ENCODE results near the gene ZNF165.
"Not testable (repeated sequence)": the region's sequence is repeated elsewhere in the genome, so short reads cannot be mapped to it uniquely, and the experiment has no call there.

ZNF165 gene

GRCh38 chr6:28080381-28080630, at the start of gene ZNF165:
TSS of gene ZNF165 (plus strand) at chr6:28080568. CDS start at chr6:28085481, 4,913 bp downstream.
- Histone ChIP-seq H3K9ac (ENCODE audit: low read length) (peak within 1 kb of the TSS; percentile 78), H3K4me3 (ENCODE audit: low read length) (peak within 1 kb of the TSS; percentile 81)
- H3K4me1 ChIP-seq (ENCODE audit: control insufficient read depth, insufficient read depth, low read length); H3K9me3 ChIP-seq (ENCODE audit: control insufficient read depth, low read length); H3K27me3 ChIP-seq (ENCODE audit: control insufficient read depth, insufficient read depth, low read length); H3K36me3 ChIP-seq (ENCODE audit: control insufficient read depth, insufficient read depth, low read length): not testable (repeated sequence)

GRCh38 chr6:28053584-28053983, 26.8 kb upstream of the ZNF165 start:
- no peaks in the 10 kb centered on the region for H3K27me3 ChIP-seq (ENCODE audit: control insufficient read depth, insufficient read depth, low read length)
- H3K9ac ChIP-seq (ENCODE audit: low read length): no peak overlapping the region
- no peak overlapping the region for H3K4me3 ChIP-seq (ENCODE audit: low read length)
- H3K9me3 ChIP-seq (ENCODE audit: control insufficient read depth, low read length): no peaks in the 10 kb centered on the region
- H3K36me3 ChIP-seq (ENCODE audit: control insufficient read depth, insufficient read depth, low read length): no peaks in the 10 kb centered on the region
- no peaks in the 10 kb centered on the region for H3K4me1 ChIP-seq (ENCODE audit: control insufficient read depth, insufficient read depth, low read length)

- H3K9me3 ChIP-seq (ENCODE audit: control insufficient read depth, low read length): no peaks in the 10 kb centered on the region
- H3K4me1 ChIP-seq (ENCODE audit: control insufficient read depth, insufficient read depth, low read length): no peaks in the 10 kb centered on the region
- H3K36me3 ChIP-seq (ENCODE audit: control insufficient read depth, insufficient read depth, low read length): no peaks in the 10 kb centered on the region
- H3K4me3 ChIP-seq (ENCODE audit: low read length): no peak overlapping the region
- H3K9ac ChIP-seq (ENCODE audit: low read length): no peak overlapping the region
- H3K27me3 ChIP-seq (ENCODE audit: control insufficient read depth, insufficient read depth, low read length): no peaks in the 10 kb centered on the region
These were observed 20.0 kb upstream of the ZNF165 start for GRCh38 chr6:28060405-28060804.

- Histone ChIP-seq H3K9ac (ENCODE audit: low read length) (no peak overlapping the region), H3K4me1 (ENCODE audit: control insufficient read depth, insufficient read depth, low read length) (no peaks in the 10 kb centered on the region), H3K36me3 (ENCODE audit: control insufficient read depth, insufficient read depth, low read length) (no peaks in the 10 kb centered on the region), H3K9me3 (ENCODE audit: control insufficient read depth, low read length) (no peaks in the 10 kb centered on the region), H3K27me3 (ENCODE audit: control insufficient read depth, insufficient read depth, low read length) (peaks cover 11% of the 10 kb centered on the region), H3K4me3 (ENCODE audit: low read length) (no peak overlapping the region)
These were observed 16.1 kb upstream of the ZNF165 start for GRCh38 chr6:28064272-28064671.

- Histone ChIP-seq H3K9me3 (ENCODE audit: control insufficient read depth, low read length) (no peaks in the 10 kb centered on the region), H3K9ac (ENCODE audit: low read length) (no peak overlapping the region), H3K27me3 (ENCODE audit: control insufficient read depth, insufficient read depth, low read length) (peaks cover 14% of the 10 kb centered on the region), H3K36me3 (ENCODE audit: control insufficient read depth, insufficient read depth, low read length) (no peaks in the 10 kb centered on the region), H3K4me1 (ENCODE audit: control insufficient read depth, insufficient read depth, low read length) (no peaks in the 10 kb centered on the region), H3K4me3 (ENCODE audit: low read length) (no peak overlapping the region)
These were observed 12.3 kb upstream of the ZNF165 start for GRCh38 chr6:28068067-28068466.

- not testable (repeated sequence) for H3K4me1 ChIP-seq (ENCODE audit: control insufficient read depth, insufficient read depth, low read length); H3K4me3 ChIP-seq (ENCODE audit: low read length); H3K9ac ChIP-seq (ENCODE audit: low read length); H3K9me3 ChIP-seq (ENCODE audit: control insufficient read depth, low read length); H3K36me3 ChIP-seq (ENCODE audit: control insufficient read depth, insufficient read depth, low read length)
- H3K27me3 ChIP-seq (ENCODE audit: control insufficient read depth, insufficient read depth, low read length): peaks cover 14% of the 10 kb centered on the region
These were observed 9.4 kb upstream of the ZNF165 start for GRCh38 chr6:28070968-28071367.

GRCh38 chr6:28078050-28078449, 2.3 kb upstream of the ZNF165 start:
- Histone ChIP-seq H3K27me3 (ENCODE audit: control insufficient read depth, insufficient read depth, low read length) (no peaks in the 10 kb centered on the region), H3K9ac (ENCODE audit: low read length) (no peak overlapping the region), H3K4me1 (ENCODE audit: control insufficient read depth, insufficient read depth, low read length) (peaks cover 7% of the 10 kb centered on the region), H3K9me3 (ENCODE audit: control insufficient read depth, low read length) (no peaks in the 10 kb centered on the region), H3K4me3 (ENCODE audit: low read length) (no peak overlapping the region), H3K36me3 (ENCODE audit: control insufficient read depth, insufficient read depth, low read length) (no peaks in the 10 kb centered on the region)

- H3K27me3 ChIP-seq (ENCODE audit: control insufficient read depth, insufficient read depth, low read length): no peaks in the 10 kb centered on the region
- H3K36me3 ChIP-seq (ENCODE audit: control insufficient read depth, insufficient read depth, low read length): no peaks in the 10 kb centered on the region
- H3K9me3 ChIP-seq (ENCODE audit: control insufficient read depth, low read length): no peaks in the 10 kb centered on the region
- peaks cover 7% of the 10 kb centered on the region for H3K4me1 ChIP-seq (ENCODE audit: control insufficient read depth, insufficient read depth, low read length)
- no peak overlapping the region for H3K9ac ChIP-seq (ENCODE audit: low read length)
- no peak overlapping the region for H3K4me3 ChIP-seq (ENCODE audit: low read length)
These were observed 1.5 kb upstream of the ZNF165 start for GRCh38 chr6:28078836-28079235.

GRCh38 chr6:28080631-28081485, 490 bp downstream of the ZNF165 start:
- Histone ChIP-seq H3K36me3 (ENCODE audit: control insufficient read depth, insufficient read depth, low read length) (no peaks in the 10 kb centered on the region), H3K4me1 (ENCODE audit: control insufficient read depth, insufficient read depth, low read length) (peaks cover 7% of the 10 kb centered on the region), H3K4me3 (ENCODE audit: low read length) (peak overlapping the region; percentile 81), H3K9ac (ENCODE audit: low read length) (peak overlapping the region; percentile 78), H3K9me3 (ENCODE audit: control insufficient read depth, low read length) (no peaks in the 10 kb centered on the region), H3K27me3 (ENCODE audit: control insufficient read depth, insufficient read depth, low read length) (no peaks in the 10 kb centered on the region)

- Histone ChIP-seq H3K4me3 (ENCODE audit: low read length) (peak overlapping the region; percentile 81), H3K27me3 (ENCODE audit: control insufficient read depth, insufficient read depth, low read length) (no peaks in the 10 kb centered on the region), H3K36me3 (ENCODE audit: control insufficient read depth, insufficient read depth, low read length) (no peaks in the 10 kb centered on the region), H3K9me3 (ENCODE audit: control insufficient read depth, low read length) (no peaks in the 10 kb centered on the region), H3K4me1 (ENCODE audit: control insufficient read depth, insufficient read depth, low read length) (peaks cover 7% of the 10 kb centered on the region), H3K9ac (ENCODE audit: low read length) (peak overlapping the region; percentile 78)
These were observed 1.1 kb downstream of the ZNF165 start for GRCh38 chr6:28081486-28081751.

GRCh38 chr6:28082939-28083338, 2.6 kb downstream of the ZNF165 start:
- H3K27me3 ChIP-seq (ENCODE audit: control insufficient read depth, insufficient read depth, low read length): no peaks in the 10 kb centered on the region
- peaks cover 7% of the 10 kb centered on the region for H3K4me1 ChIP-seq (ENCODE audit: control insufficient read depth, insufficient read depth, low read length)
- no peaks in the 10 kb centered on the region for H3K36me3 ChIP-seq (ENCODE audit: control insufficient read depth, insufficient read depth, low read length)
- no peaks in the 10 kb centered on the region for H3K9me3 ChIP-seq (ENCODE audit: control insufficient read depth, low read length)
- no peak overlapping the region for H3K4me3 ChIP-seq (ENCODE audit: low read length)
- no peak overlapping the region for H3K9ac ChIP-seq (ENCODE audit: low read length)

- Histone ChIP-seq H3K9me3 (ENCODE audit: control insufficient read depth, low read length) (peaks cover 4% of the 10 kb centered on the region), H3K36me3 (ENCODE audit: control insufficient read depth, insufficient read depth, low read length) (peaks cover 5% of the 10 kb centered on the region), H3K4me1 (ENCODE audit: control insufficient read depth, insufficient read depth, low read length) (no peaks in the 10 kb centered on the region), H3K27me3 (ENCODE audit: control insufficient read depth, insufficient read depth, low read length) (no peaks in the 10 kb centered on the region), H3K9ac (ENCODE audit: low read length) (no peak overlapping the region), H3K4me3 (ENCODE audit: low read length) (no peak overlapping the region)
These were observed 8.7 kb downstream of the ZNF165 start for GRCh38 chr6:28089054-28089453.

All from mucosa of stomach (tissue), 1 donor.